Transverse colon (tissue), 4 donors: ENCODE data around the gene ZNF143.

ENCODE experiments used
- EP300 ChIP-seq: sonication (generic); formaldehyde crosslinking; IDR thresholded peaks from one replicate; pipeline ENCODE4 v1.6.1; 2017; ENCODE audit warnings: antibody characterized with exemption, low read depth
- POLR2A ChIP-seq: fragments of 450-650 bp; IDR thresholded peaks from one replicate; pipeline ENCODE4 v1.6.1; 2016; ENCODE audit warnings: antibody characterized with exemption, mild to moderate bottlenecking, moderate library complexity
- POLR2AphosphoS5 ChIP-seq, 3 donors: sonication (generic); formaldehyde crosslinking; IDR thresholded peaks; one replicate each; pipeline ENCODE4 v1.6.1; 2016; ENCODE audit warnings: antibody characterized with exemption in 3 of 3
- TF ChIP-seq, protein P1 (sequence below), 5 experiments: fragments of 200-600 bp in 3 of 5; fragments of 450-650 bp in 2 of 5; sonication (generic) in 3 of 5; IDR thresholded peaks; 1 replicate in 2 of 5; 2 replicates in 3 of 5; pipeline ENCODE4 v1.5.1; 2016 to 2017; ENCODE audit warnings: antibody characterized with exemption in 5 of 5, inconsistent platforms in 3 of 5, mild to moderate bottlenecking in 2 of 5, moderate library complexity in 1 of 5

DNA sequence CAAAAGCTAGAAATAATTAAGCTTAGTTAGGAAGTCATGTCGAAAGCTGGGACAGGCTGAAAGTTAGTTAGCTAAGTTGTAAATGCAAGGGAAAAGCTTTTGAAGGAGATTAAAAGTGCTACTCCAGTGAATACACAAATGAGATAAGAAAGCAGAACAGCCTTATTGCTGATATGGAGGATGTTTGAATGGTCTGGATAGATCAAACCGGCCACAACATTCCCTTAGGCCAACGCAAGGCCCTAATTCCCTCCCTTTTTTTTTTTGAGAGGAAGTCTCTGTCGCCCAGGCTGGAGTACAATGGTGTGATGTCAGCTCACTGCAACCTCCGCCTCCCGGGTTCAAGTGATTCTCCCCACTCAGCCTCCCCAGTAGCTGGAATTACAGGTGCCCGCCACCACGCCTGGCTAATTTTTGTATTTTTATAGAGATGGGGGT, 89.4 kb downstream of the ZNF143 start:
- TF ChIP-seq, protein P1, sequence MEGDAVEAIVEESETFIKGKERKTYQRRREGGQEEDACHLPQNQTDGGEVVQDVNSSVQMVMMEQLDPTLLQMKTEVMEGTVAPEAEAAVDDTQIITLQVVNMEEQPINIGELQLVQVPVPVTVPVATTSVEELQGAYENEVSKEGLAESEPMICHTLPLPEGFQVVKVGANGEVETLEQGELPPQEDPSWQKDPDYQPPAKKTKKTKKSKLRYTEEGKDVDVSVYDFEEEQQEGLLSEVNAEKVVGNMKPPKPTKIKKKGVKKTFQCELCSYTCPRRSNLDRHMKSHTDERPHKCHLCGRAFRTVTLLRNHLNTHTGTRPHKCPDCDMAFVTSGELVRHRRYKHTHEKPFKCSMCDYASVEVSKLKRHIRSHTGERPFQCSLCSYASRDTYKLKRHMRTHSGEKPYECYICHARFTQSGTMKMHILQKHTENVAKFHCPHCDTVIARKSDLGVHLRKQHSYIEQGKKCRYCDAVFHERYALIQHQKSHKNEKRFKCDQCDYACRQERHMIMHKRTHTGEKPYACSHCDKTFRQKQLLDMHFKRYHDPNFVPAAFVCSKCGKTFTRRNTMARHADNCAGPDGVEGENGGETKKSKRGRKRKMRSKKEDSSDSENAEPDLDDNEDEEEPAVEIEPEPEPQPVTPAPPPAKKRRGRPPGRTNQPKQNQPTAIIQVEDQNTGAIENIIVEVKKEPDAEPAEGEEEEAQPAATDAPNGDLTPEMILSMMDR (IDR thresholded peaks at IDR 0.05): no peak
- no peak for TF ChIP-seq POLR2AphosphoS5 (IDR thresholded peaks at IDR 0.05)
- no peak for TF ChIP-seq POLR2A
- no peak for TF ChIP-seq EP300
